Bronchial epithelial cell (primary cell): Measurements from ENCODE around the gene NPAS3. TPM values are rescaled to one million over a fixed set of nuclear protein-coding genes. Genes with fewer than 3 reads are reported as not detected.

Experiments
- DNase-seq: peaks from one replicate; pipeline ENCODE4 v3.0.0-alpha.2; 2010; ENCODE audit warnings: low read depth
- FAIRE-seq: peaks from 2 replicates; lab custom pipeline; 2011; peaks lifted over from hg19 to GRCh38; lab: Jason Lieb, UNC
- H3K27me3 ChIP-seq: 2 replicates; pipeline ENCODE4 v1.5.1; 2011; ENCODE audit warnings: low read length; ENCODE audit not compliant: control insufficient read depth, insufficient read depth
- H3K36me3 ChIP-seq: 2 replicates; pipeline ENCODE4 v1.5.1; 2011; ENCODE audit warnings: low read length; ENCODE audit not compliant: control insufficient read depth, insufficient read depth
- H3K4me3 ChIP-seq: 2 replicates; pipeline ENCODE4 v1.5.1; 2011; ENCODE audit warnings: mild to moderate bottlenecking, low read depth, low read length, control low read depth
- CTCF ChIP-seq: IDR thresholded peaks from 2 replicates; pipeline ENCODE4 v1.5.1; 2011; ENCODE audit warnings: mild to moderate bottlenecking, moderate library complexity, low read length, control low read depth, inconsistent platforms; ENCODE audit not compliant: insufficient read depth, severe bottlenecking
- total RNA-seq: library from RNA; depleted of rRNA; stranded (reverse); fragments of >200 nt; gene quantifications from 2 replicates; pipeline ENCODE4 v1.2.1, GENCODE V29; 2014

The NPAS3 gene
- total RNA-seq, 1 donor from 2014 or later, result not detected

- FAIRE-seq, result no peak
- no peaks in the 10 kb centered on the region for H3K36me3 ChIP-seq
- DNase-seq, result no peak
- H3K4me3 ChIP-seq, result no peak overlapping the region
- TF ChIP-seq CTCF, result no peak
- H3K27me3 ChIP-seq, result no peaks in the 10 kb centered on the region
These were observed 628.5 kb downstream of the NPAS3 start for GRCh38 chr14:33567023-33567728.

- H3K27me3 ChIP-seq, result no peaks in the 10 kb centered on the region
- FAIRE-seq (no peak), DNase-seq (peak; percentile 42)
- no peak overlapping the region for H3K4me3 ChIP-seq
- TF ChIP-seq CTCF, result no peak
- H3K36me3 ChIP-seq, result no peaks in the 10 kb centered on the region
These were observed 629.1 kb downstream of the NPAS3 start for GRCh38 chr14:33567731-33568130.

GRCh38 chr14:33568935-33569579, 630.4 kb downstream of the NPAS3 start:
- Histone ChIP-seq H3K4me3 (no peak overlapping the region), H3K36me3 (no peaks in the 10 kb centered on the region), H3K27me3 (no peaks in the 10 kb centered on the region)
- no peak for FAIRE-seq
- peak; percentile 59 for DNase-seq
- no peak for TF ChIP-seq CTCF

GRCh38 chr14:33569821-33570687, 631.4 kb downstream of the NPAS3 start:
- DNase-seq, result peak; percentile 46
- FAIRE-seq, result no peak
- TF ChIP-seq CTCF, result no peak

GRCh38 chr14:33570694-33571310, 632.1 kb downstream of the NPAS3 start:
- TF ChIP-seq CTCF, result no peak
- Histone ChIP-seq H3K4me3 (no peak overlapping the region), H3K27me3 (no peaks in the 10 kb centered on the region), H3K36me3 (no peaks in the 10 kb centered on the region)
- FAIRE-seq (no peak), DNase-seq (no peak)

More at GRCh38 chr14:33569821-33570687, 631.4 kb downstream of the NPAS3 start:
- Histone ChIP-seq H3K27me3 (no peaks in the 10 kb centered on the region), H3K36me3 (no peaks in the 10 kb centered on the region), H3K4me3 (no peak overlapping the region)
